AG04450 (cell line): Measurements from ENCODE around the gene HMGXB3. TPM values are rescaled to one million over a fixed set of nuclear protein-coding genes. Genes with fewer than 3 reads are reported as not detected.

Experiments
- CTCF ChIA-PET: fragments of 300-600, 350-600 bp; formaldehyde crosslinking; extraction: SDS; loops from one replicate; lab custom pipeline; 2022; ENCODE audit warnings: antibody characterized with exemption, inconsistent platforms; lab: Charles Lee
- POLR2A ChIA-PET: fragments of 350-600 bp; formaldehyde crosslinking; extraction: SDS; loops from one replicate; lab custom pipeline; 2021; ENCODE audit warnings: antibody characterized with exemption, inconsistent platforms; lab: Yijun Ruan, JAX
- DNase-seq: peaks from one replicate; pipeline ENCODE4 v3.0.0-alpha.2; 2011; ENCODE audit warnings: low read depth, low spot score
- H3K27ac ChIP-seq: one replicate; pipeline ENCODE4 v1.5.1; 2012; ENCODE audit warnings: low read depth, low read length, control low read depth
- H3K27me3 ChIP-seq: one replicate; pipeline ENCODE4 v1.6.0; 2012; ENCODE audit warnings: low read length; ENCODE audit not compliant: control insufficient read depth, insufficient read depth
- H3K4me3 ChIP-seq: 2 replicates; pipeline ENCODE4 v1.5.1; 2011; ENCODE audit warnings: mild to moderate bottlenecking, low read depth, low read length, control low read depth
- H3K9me3 ChIP-seq: 2 replicates; pipeline ENCODE4 v1.5.1; 2012; ENCODE audit warnings: low read length; ENCODE audit not compliant: control insufficient read depth, insufficient read depth
- CTCF ChIP-seq: IDR thresholded peaks from 2 replicates; pipeline ENCODE4 v1.5.1; 2011; ENCODE audit warnings: low read depth, low read length, control low read depth, inconsistent platforms
- polyA plus RNA-seq: library from polyadenylated mRNA; depleted of rRNA; stranded (reverse); fragments of >200 nt; gene quantifications from 2 replicates; pipeline ENCODE4 v1.2.3, GENCODE V29; 2011

Gene HMGXB3
- polyA plus RNA-seq, 1 experiment = 37.0 TPM

DNA sequence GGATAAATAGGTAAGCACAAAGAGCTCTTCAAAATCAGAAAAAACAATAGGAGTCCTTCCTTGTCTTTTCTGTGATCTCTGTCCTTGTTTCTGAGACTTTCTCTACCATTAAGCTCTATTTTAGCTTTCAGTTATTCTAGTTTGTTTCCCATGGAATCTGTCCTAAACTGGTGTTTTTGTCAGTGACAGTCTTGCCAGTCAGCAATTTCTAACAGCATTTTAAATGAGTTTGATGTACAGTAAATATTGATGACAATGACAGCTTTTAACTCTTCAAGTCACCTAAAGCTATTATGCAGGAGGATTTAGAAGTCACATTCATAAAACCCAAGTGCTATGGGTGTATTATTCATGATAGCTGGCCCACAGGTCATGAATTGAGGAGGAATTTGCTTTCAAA lies 18.0 kb upstream of the HMGXB3 start:
- DNase-seq = no peak
- no peak overlapping the region for H3K27ac ChIP-seq
- no peak overlapping the region for H3K4me3 ChIP-seq
- no peaks in the 10 kb centered on the region for H3K9me3 ChIP-seq
- ChIA-PET POLR2A (no interaction called here), CTCF (interaction anchor here (0.5 to 5.6 kb wide), 10 partner anchors 8 to 353 kb away, joined by 3 to 25 read pairs (median 6); no protein-coding TSS in a partner anchor)
- no peaks in the 10 kb centered on the region for H3K27me3 ChIP-seq
- TF ChIP-seq CTCF = no peak

DNA sequence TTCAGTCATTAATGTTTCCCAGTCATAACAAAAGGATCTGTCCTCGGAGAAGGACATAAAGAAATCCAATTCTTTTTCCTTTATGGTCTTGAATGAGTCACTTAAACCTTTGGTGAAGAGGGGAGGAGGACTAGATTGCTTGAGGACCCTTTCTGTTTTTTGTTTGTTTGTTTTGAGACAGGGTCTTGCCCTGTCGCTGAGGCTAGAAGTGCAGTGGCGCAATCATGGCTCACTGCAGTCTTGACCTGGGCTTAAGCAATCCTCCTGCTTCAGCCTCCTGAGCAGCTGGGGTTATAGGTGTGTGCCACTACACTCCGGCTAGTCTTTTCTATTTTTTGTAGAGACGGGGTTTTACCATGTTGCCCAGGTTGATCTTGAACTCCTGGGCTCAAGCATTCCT lies 12.4 kb upstream of the HMGXB3 start:
- no peak for DNase-seq
- no peak for TF ChIP-seq CTCF
- Histone ChIP-seq H3K4me3 (no peak overlapping the region), H3K9me3 (no peaks in the 10 kb centered on the region), H3K27ac (no peak overlapping the region), H3K27me3 (no peaks in the 10 kb centered on the region)
- CTCF ChIA-PET = interaction anchor here (0.6 to 2.7 kb wide), 3 partner anchors 22 to 430 kb away, joined by 3 to 28 read pairs (median 4); no protein-coding TSS in a partner anchor
- POLR2A ChIA-PET = no interaction called here

DNA sequence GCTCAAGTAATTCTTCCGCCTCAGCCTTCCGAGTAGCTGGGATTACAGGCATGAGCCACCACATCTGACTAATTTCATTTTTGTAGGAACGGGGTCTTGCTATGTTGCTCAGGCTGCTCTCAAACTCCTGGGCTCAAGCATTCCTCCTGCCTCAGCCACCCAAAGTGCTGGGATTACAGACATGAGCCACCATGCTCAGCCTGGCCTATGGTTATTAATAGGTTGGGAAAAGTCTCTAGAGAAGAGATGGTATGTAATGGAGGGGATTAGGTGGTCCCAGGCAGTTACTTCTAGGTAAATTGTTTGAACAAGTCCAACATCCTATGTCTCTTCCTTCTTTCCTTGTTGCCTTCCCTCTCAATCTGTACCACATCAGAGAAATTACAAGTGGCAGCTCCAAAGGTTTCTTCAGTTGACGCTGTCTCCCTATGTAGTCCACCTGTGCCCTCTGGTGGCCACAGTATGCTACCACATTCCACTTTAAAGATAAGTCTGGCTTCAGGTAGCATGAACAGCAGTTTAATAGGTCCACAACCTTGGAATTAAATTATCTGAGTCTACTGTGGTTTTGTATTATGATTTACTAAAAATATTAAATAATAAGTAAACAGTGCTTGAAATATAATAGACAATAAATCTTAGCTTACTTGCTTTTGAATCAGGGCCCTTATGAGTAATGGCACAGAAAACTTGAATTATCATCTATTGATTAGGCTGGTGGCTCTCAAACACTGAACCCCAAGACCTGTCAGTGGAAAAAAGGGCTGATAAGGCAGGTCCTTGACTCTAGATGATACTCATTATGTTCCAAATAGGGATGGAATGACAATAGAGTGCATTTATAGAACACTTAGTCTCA lies 9.8 kb upstream of the HMGXB3 start:
- TF ChIP-seq CTCF = peak; percentile 98
- ChIA-PET POLR2A (interaction anchor here (1.3 to 1.4 kb wide), 2 partner anchors 9 to 157 kb away, joined by 5 to 8 read pairs; partner anchors contain the start of genes HMGXB3 and TIGD6), CTCF (interaction anchor here (0.5 to 8.4 kb wide), 45 partner anchors 9 to 382 kb away, joined by 3 to 478 read pairs (median 4); partner anchors contain the start of genes HMGXB3 and TIGD6)
- Histone ChIP-seq H3K27me3 (no peaks in the 10 kb centered on the region), H3K27ac (no peak overlapping the region), H3K4me3 (no peak overlapping the region), H3K9me3 (no peaks in the 10 kb centered on the region)
- peak; percentile 56 for DNase-seq

GRCh38 chr5:149993471-149993870 lies 7.1 kb upstream of the HMGXB3 start:
- TF ChIP-seq CTCF = no peak
- no peaks in the 10 kb centered on the region for H3K27me3 ChIP-seq
- H3K4me3 ChIP-seq = no peak overlapping the region
- ChIA-PET CTCF (interaction anchor here (0.6 to 8.4 kb wide), 8 partner anchors 18 to 346 kb away, joined by 3 to 478 read pairs (median 4); partner anchors contain the start of gene SLC26A2), POLR2A (no interaction called here)
- no peaks in the 10 kb centered on the region for H3K9me3 ChIP-seq
- DNase-seq = no peak
- no peak overlapping the region for H3K27ac ChIP-seq
